ENCODE results near the gene SYNGR2. TPM values are rescaled to one million over a fixed set of nuclear protein-coding genes. Genes with fewer than 3 reads are reported as not detected.
"Not testable (repeated sequence)": the region's sequence is repeated elsewhere in the genome, so short reads cannot be mapped to it uniquely, and the experiment has no call there.

SYNGR2 gene
- total and polyA plus RNA-seq, 2 donors (not counting 1 experiment from before 2014, with no cell fraction given): 15.5 to 23.8 TPM

- Histone ChIP-seq H3K4me2 (ENCODE audit: extremely low read depth, insufficient read depth, low read length) (no peak overlapping the region), H3K27me3 (ENCODE audit: control insufficient read depth, insufficient read depth, low read length) (no peaks in the 10 kb centered on the region)
- TF ChIP-seq CTCF (conservative IDR thresholded peaks at IDR 0.05 in 1 of 2, IDR thresholded peaks at IDR 0.05 in 1 of 2; ENCODE audit: low read depth in 1 of 2, low read length in 2 of 2): peak; percentile 22 to 40
- no peak for TF ChIP-seq EZH2 (IDR thresholded peaks at IDR 0.05; ENCODE audit: low read length, missing control alignments)
These were observed 30.8 kb upstream of the SYNGR2 start for GRCh38 chr17:78137392-78138203.

DNA sequence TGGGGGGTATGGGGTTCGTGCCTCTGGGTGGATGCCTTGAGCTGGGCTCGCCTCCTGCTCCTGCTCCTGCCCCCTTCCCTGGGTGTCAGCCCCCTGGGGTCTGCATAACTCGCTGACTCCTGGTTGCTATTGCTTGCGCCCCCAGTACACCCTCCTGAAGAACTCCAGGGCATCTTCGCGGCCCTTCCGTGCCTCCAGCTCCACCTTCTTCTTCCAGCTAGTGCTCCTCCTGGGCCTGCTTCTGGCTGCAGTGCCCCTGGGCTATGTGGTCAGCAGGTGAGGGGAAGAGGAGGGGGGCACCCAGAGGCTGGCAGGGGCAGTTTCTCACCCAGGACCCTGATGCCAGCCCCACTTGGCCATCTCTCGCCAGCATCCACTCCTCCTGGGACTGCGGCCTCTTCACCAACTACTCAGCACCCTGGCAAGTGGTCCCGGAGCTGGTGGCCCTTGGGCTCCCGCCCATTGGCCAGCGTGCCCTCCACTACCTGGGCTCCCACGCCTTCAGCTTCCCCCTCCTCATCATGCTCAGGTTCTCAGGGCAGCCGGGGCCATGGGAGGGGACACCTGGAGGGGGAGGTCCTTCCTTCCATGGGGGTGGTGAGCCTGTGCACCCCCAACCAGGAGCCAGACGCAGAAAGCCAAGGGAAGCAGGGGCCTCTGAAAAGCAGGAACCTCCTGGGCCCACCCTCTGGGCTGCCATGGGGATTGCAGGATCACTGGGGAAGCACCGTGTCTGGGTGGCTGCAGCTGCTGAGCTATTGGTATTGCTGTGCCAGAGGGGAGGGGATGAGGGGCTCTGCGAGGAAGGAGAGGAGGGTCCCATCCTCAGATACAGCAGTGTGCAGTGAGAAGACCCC, 29.9 kb upstream of the SYNGR2 start:
- no peak overlapping the region for H3K4me3 ChIP-seq (replicated peaks in 1 of 4; ENCODE audit: control extremely low read depth in 1 of 4, insufficient read depth in 1 of 4, low read depth in 3 of 4, low read length in 4 of 4)
- no peak for DNase-seq (ENCODE audit: low read depth in 2 of 2)

More at GRCh38 chr17:78137392-78138203, 30.8 kb upstream of the SYNGR2 start:
- H4K20me1 ChIP-seq (ENCODE audit: control insufficient read depth, extremely low read depth, insufficient read depth, low read length): no peaks in the 10 kb centered on the region
- DNase-seq (ENCODE audit: low read depth in 2 of 2): no peak
- H3K9me3 ChIP-seq (ENCODE audit: control insufficient read depth, insufficient read depth, low read depth, low read length): no peaks in the 10 kb centered on the region
- peaks cover 5% of the 10 kb centered on the region for H3K4me1 ChIP-seq (ENCODE audit: control insufficient read depth, extremely low read depth, insufficient read depth, low read length)
- H2AFZ ChIP-seq (ENCODE audit: low read length): no peak overlapping the region
- H3K27ac ChIP-seq (ENCODE audit: insufficient read depth, low read length): no peak overlapping the region
- H3K36me3 ChIP-seq (ENCODE audit: control insufficient read depth, insufficient read depth, low read length): no peaks in the 10 kb centered on the region
- no peak overlapping the region for H3K9ac ChIP-seq (ENCODE audit: insufficient read depth, low read length)
- H3K79me2 ChIP-seq (ENCODE audit: control insufficient read depth, insufficient read depth, low read length): no peaks in the 10 kb centered on the region
- H3K4me3 ChIP-seq (replicated peaks in 1 of 4; ENCODE audit: control extremely low read depth in 1 of 4, insufficient read depth in 1 of 4, low read depth in 3 of 4, low read length in 4 of 4): no peak overlapping the region

DNA sequence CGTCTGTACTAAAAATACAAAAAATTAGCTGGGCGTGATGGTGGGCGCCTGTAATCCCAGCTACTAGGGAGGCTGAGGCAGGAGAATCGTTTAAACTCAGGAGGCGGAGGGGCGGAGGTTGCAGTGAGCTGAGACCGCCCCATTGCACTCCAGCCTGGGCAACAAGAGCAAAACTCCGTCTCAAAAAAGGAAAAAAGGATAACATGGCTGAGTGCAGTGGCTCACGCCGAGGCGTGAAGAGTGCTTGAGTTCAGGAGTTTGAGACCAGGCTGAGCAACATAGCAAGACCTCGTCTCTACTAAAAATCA, 28.6 kb upstream of the SYNGR2 start:
- not testable (repeated sequence) for H3K79me2 ChIP-seq (ENCODE audit: control insufficient read depth, insufficient read depth, low read length); H3K9me3 ChIP-seq (ENCODE audit: control insufficient read depth, insufficient read depth, low read depth, low read length); H3K4me2 ChIP-seq (ENCODE audit: extremely low read depth, insufficient read depth, low read length); H3K27ac ChIP-seq (ENCODE audit: insufficient read depth, low read length); H3K4me3 ChIP-seq (replicated peaks in 1 of 4; ENCODE audit: control extremely low read depth in 1 of 4, insufficient read depth in 1 of 4, low read depth in 3 of 4, low read length in 4 of 4); H3K36me3 ChIP-seq (ENCODE audit: control insufficient read depth, insufficient read depth, low read length); H2AFZ ChIP-seq (ENCODE audit: low read length); H4K20me1 ChIP-seq (ENCODE audit: control insufficient read depth, extremely low read depth, insufficient read depth, low read length); H3K27me3 ChIP-seq (ENCODE audit: control insufficient read depth, insufficient read depth, low read length); DNase-seq (ENCODE audit: low read depth in 2 of 2); H3K9ac ChIP-seq (ENCODE audit: insufficient read depth, low read length)
- H3K4me1 ChIP-seq (ENCODE audit: control insufficient read depth, extremely low read depth, insufficient read depth, low read length): peaks cover 16% of the 10 kb centered on the region

More for the DNA sequence above, 29.9 kb upstream of the SYNGR2 start:
- Histone ChIP-seq H3K9ac (ENCODE audit: insufficient read depth, low read length) (no peak overlapping the region), H3K9me3 (ENCODE audit: control insufficient read depth, insufficient read depth, low read depth, low read length) (no peaks in the 10 kb centered on the region), H3K4me1 (ENCODE audit: control insufficient read depth, extremely low read depth, insufficient read depth, low read length) (peaks cover 5% of the 10 kb centered on the region), H3K4me2 (ENCODE audit: extremely low read depth, insufficient read depth, low read length) (no peak overlapping the region), H3K36me3 (ENCODE audit: control insufficient read depth, insufficient read depth, low read length) (no peaks in the 10 kb centered on the region), H2AFZ (ENCODE audit: low read length) (no peak overlapping the region), H4K20me1 (ENCODE audit: control insufficient read depth, extremely low read depth, insufficient read depth, low read length) (no peaks in the 10 kb centered on the region), H3K79me2 (ENCODE audit: control insufficient read depth, insufficient read depth, low read length) (no peaks in the 10 kb centered on the region), H3K27me3 (ENCODE audit: control insufficient read depth, insufficient read depth, low read length) (no peaks in the 10 kb centered on the region), H3K27ac (ENCODE audit: insufficient read depth, low read length) (no peak overlapping the region)
- no peak for TF ChIP-seq EZH2 (IDR thresholded peaks at IDR 0.05; ENCODE audit: low read length, missing control alignments)
- no peak for TF ChIP-seq CTCF (conservative IDR thresholded peaks at IDR 0.05 in 1 of 2, IDR thresholded peaks at IDR 0.05 in 1 of 2; ENCODE audit: low read depth in 1 of 2, low read length in 2 of 2)
